IPS-18a (cell line): Measurements from ENCODE around the gene DOK4.

Experiments used
- H3K27ac ChIP-seq: one replicate; pipeline ENCODE4 v1.5.1; 2013; ENCODE audit warnings: low read length
- H3K27me3 ChIP-seq: one replicate; pipeline ENCODE4 v1.6.1; 2013; ENCODE audit warnings: mild to moderate bottlenecking, low read length; ENCODE audit not compliant: control insufficient read depth, insufficient read depth
- H3K36me3 ChIP-seq: one replicate; pipeline ENCODE4 v1.6.1; 2013; ENCODE audit warnings: low read depth, low read length; ENCODE audit not compliant: control insufficient read depth
- H3K4me1 ChIP-seq: one replicate; pipeline ENCODE4 v1.6.1; 2013; ENCODE audit warnings: low read depth, low read length; ENCODE audit not compliant: control insufficient read depth
- H3K4me3 ChIP-seq: one replicate; pipeline ENCODE4 v1.5.1; 2013; ENCODE audit warnings: low read length
- H3K9ac ChIP-seq: one replicate; pipeline ENCODE4 v1.6.1; 2013; ENCODE audit warnings: mild to moderate bottlenecking, low read length, moderate library complexity
- H3K9me3 ChIP-seq: one replicate; pipeline ENCODE4 v1.6.1; 2013; ENCODE audit warnings: low read depth, low read length; ENCODE audit not compliant: control insufficient read depth

Gene DOK4

DNA sequence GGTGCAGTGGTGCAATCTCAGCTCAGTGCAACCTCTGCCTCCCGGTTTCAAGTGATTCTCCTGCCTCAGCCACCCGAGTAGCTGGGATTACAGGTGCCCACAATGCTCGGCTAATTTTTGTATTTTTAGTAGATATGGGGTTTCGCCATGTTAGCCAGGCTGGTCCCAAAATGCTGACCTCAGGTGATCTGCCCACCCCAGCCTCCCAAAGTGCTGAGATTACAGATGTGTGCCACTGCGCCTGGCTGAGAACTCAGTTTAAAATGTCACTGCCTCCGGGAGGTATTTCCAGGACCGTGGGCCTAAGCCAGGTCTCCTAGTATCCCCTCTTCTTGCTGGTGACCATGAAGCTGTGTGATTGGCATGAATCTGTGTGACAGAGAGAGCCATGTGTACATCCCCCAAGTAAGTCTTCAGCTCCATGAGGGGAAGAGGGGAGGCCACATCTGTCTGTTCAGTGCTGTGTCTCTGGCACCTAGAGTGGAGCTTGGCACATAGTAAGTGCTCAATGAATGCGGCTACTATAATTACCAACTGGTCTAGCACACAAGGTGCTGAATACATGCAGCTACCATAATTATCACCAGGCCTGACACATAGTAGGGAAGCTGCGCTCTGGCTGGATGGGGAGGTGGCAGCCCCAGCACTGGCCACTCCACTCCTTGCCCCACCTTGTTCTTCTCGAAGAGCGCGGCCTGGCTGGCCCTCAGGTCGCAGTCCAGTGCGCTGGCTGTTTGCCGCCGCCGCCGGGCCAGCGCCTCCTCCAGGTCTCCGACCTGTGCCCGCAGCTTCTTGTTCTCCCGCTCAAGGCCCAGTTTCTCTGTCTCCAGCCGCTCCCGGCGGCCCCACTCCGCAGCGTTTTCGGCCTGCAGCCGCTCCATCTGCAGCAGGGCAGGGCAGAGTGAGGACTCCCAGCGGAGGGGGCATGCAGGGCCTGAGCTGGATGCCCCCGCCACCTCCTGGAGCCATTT lies 31.4 kb upstream of the DOK4 start:
- Histone ChIP-seq H3K9ac (no peak overlapping the region), H3K4me1 (no peaks in the 10 kb centered on the region), H3K9me3 (no peaks in the 10 kb centered on the region), H3K36me3 (peaks cover 4% of the 10 kb centered on the region), H3K4me3 (no peak overlapping the region), H3K27me3 (no peaks in the 10 kb centered on the region), H3K27ac (no peak overlapping the region)

DNA sequence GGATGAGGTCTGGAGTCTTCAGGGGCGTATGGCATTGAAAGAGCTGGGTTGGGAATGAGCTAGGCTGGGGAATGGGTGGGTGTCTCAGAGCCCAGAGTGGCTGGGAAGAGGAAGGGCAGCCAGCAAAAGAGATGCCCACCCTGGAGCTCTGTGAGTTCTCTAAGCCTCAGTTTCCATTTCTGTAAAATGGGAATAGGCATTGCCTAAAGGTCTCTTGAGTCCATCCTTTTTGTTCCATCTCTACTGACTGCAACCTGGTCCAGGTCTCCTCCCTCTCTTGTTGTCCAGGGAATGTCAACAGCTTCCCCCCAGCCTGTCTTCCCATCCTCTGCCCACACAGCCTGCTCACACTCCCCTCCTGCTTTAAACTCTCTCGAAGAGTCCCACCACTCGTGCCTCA lies 30.5 kb upstream of the DOK4 start:
- no peak overlapping the region for H3K4me3 ChIP-seq
- no peaks in the 10 kb centered on the region for H3K27me3 ChIP-seq
- H3K9ac ChIP-seq, result no peak overlapping the region
- H3K4me1 ChIP-seq, result no peaks in the 10 kb centered on the region
- no peaks in the 10 kb centered on the region for H3K9me3 ChIP-seq
- no peak overlapping the region for H3K27ac ChIP-seq
- H3K36me3 ChIP-seq, result peaks cover 4% of the 10 kb centered on the region

DNA sequence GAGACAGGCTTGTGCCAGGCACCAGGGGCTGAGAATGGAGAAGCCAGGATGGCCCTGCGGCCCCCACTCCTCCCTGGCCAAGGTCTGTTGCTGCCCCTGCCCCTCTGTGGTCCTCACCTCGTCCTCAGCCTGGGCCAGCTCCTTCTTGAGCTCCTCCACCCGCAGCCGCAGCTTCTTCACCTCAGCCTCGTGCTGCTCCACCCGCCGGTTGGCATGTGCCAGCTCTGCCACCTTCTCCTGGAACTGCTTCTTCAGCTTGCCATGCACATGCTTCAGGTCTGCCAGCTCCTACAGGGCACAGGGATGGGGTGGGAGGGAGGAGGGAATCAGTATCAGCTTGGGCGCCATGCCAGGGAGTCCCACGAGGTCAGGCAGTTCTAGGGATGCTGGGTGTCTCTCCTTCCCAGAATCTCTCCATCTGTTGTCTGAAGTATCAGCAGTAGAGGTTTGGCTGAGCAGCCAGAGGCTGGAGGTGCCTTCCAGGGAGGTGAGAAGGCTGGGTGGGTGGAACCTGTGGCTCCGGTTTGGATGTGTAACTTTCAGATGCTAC lies 30.0 kb upstream of the DOK4 start:
- Histone ChIP-seq H3K4me3 (no peak overlapping the region), H3K27ac (no peak overlapping the region), H3K27me3 (no peaks in the 10 kb centered on the region), H3K36me3 (peaks cover 4% of the 10 kb centered on the region), H3K9ac (no peak overlapping the region), H3K4me1 (no peaks in the 10 kb centered on the region), H3K9me3 (no peaks in the 10 kb centered on the region)

DNA sequence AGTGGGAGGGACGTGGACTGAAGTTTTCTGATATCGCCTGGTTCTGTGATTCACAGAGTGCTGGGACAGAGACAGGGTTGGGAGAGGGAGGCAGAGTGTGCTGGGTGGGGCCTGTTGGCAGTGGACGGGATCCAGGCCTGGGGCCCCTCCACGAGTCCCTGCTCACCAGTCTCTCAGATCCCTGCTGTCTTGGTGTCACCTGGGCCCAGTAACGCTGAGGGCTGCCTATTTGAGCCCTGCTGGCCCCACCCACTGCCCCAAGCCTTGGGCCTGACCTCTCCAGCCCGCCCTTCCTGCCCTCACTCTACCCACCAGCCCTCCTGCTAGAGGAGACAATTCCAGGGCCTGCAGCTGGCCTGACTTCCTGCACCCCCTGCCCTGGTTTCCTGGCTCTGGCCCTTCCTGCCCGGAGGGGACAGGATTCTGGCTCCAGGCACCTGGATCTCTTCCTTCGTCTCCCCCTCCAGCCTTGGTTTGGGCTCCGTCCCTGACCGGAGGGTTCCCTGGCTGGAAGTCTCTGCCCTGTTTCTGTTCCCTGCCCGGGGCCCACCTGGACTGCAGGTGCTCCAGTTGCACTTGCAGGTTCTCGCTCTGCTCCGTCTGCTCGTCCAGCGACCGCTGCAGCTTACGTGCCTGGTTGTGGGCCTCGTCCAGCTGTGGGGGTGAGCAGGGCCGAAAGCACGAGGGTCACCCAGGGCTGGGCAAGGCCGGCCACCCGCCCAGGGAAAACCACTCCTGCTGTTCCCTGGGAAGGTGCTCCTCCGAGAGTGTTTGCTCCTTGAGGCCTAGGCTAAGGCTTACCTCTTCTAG lies 28.7 kb upstream of the DOK4 start:
- H3K9ac ChIP-seq, result no peak overlapping the region
- H3K9me3 ChIP-seq, result no peaks in the 10 kb centered on the region
- H3K4me1 ChIP-seq, result no peaks in the 10 kb centered on the region
- H3K4me3 ChIP-seq, result no peak overlapping the region
- H3K36me3 ChIP-seq, result peaks cover 4% of the 10 kb centered on the region
- H3K27me3 ChIP-seq, result no peaks in the 10 kb centered on the region
- H3K27ac ChIP-seq, result no peak overlapping the region

DNA sequence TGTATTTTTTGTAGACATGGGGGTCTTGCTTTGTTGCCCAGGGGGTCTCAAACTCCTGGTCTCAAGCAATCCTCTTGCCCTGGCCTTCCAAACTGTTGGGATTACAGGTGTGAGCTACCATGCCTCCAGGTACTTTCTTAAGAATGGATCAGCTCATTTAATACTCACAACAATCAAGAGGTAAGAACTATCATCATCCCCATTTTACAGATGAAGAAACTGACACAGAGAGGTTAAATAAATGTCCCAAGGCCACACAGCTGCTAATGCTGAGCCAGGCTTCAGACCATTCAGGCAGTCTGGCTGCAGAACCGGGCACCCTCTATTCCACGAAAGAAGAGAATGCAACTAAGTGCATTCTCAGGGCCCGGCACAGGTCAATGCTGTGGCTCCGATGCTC lies 28.1 kb upstream of the DOK4 start:
- peaks cover 4% of the 10 kb centered on the region for H3K36me3 ChIP-seq
- H3K4me3 ChIP-seq, result no peak overlapping the region
- H3K4me1 ChIP-seq, result no peaks in the 10 kb centered on the region
- no peaks in the 10 kb centered on the region for H3K27me3 ChIP-seq
- H3K9me3 ChIP-seq, result no peaks in the 10 kb centered on the region
- H3K9ac ChIP-seq, result no peak overlapping the region
- H3K27ac ChIP-seq, result no peak overlapping the region

DNA sequence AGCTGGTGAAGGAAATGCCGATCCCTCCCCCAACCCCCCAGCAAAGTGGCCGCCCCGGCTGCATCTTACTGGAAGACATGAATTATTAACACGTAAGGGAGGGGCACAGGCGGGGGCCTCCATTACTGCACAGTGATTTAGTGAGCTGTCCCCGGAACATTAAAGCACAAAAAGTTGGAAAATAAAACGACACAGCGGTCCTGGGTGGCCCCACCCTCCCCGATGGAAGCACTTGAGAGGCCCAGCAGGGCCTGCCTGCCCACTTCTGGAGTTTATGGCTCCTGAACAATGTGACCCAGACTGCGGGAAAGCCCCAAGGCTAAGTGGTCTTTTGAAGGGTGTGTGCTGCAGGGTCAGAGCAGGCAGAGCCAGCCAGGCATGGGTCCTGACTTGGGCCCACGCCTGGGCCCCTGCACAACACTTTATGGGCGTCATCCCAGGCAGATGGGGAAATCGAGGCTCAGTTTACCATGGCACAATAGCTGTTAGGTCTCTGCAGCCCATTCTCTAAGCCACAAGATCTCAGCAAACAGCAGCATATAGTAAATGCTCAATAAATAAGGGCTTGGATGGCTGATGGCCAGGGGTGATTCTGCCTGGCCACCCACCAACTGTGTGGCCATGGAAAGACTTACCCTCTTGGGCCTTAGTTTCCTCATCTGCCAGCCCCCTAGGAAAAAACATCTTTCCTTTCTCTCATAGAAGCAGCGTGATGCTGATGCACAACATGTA lies 27.2 kb upstream of the DOK4 start:
- H3K4me1 ChIP-seq, result no peaks in the 10 kb centered on the region
- no peaks in the 10 kb centered on the region for H3K27me3 ChIP-seq
- no peak overlapping the region for H3K27ac ChIP-seq

DNA sequence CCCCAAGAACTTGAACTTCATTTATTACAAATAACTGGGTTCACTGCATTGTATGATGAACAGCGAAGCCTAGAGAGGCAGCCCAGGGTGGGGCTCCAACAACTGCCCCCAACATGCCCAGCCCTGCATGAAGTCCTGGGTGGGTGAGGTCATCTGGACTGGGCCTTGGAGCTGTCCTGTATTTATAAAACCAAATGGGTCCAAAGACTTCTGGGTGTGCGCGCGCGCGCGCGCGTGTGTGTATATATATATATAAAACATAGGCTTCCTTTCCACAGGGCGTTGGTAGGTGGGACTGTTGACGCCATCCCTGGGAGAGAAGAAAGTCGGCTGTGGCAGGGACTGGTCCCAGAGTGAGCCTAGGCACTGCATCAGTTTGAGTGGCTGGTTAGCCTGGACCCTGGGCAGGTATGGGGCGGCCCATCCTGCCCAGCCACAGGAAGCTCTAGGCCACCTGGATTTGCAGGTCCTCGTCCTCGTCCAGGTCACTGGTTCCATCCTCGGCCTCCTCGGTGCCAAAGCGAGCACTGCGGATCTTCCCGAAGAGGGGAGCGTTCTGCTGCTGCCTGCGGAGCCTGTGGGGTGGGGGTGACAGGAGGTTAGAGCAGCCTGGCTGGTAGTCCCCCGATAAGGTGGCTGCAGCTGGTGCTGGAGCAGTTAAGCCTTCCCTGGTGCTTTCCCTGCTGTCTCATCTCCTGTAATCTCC lies 26.2 kb upstream of the DOK4 start:
- H3K4me1 ChIP-seq, result no peaks in the 10 kb centered on the region
- H3K27ac ChIP-seq, result no peak overlapping the region
- H3K9me3 ChIP-seq, result no peaks in the 10 kb centered on the region
- H3K27me3 ChIP-seq, result no peaks in the 10 kb centered on the region
- no peak overlapping the region for H3K4me3 ChIP-seq
- peaks cover under 1% of the 10 kb centered on the region for H3K36me3 ChIP-seq
- no peak overlapping the region for H3K9ac ChIP-seq

More for the DNA sequence above, 27.2 kb upstream of the DOK4 start:
- H3K9me3 ChIP-seq, result no peaks in the 10 kb centered on the region
- peaks cover 4% of the 10 kb centered on the region for H3K36me3 ChIP-seq
- no peak overlapping the region for H3K4me3 ChIP-seq
- H3K9ac ChIP-seq, result no peak overlapping the region

DNA sequence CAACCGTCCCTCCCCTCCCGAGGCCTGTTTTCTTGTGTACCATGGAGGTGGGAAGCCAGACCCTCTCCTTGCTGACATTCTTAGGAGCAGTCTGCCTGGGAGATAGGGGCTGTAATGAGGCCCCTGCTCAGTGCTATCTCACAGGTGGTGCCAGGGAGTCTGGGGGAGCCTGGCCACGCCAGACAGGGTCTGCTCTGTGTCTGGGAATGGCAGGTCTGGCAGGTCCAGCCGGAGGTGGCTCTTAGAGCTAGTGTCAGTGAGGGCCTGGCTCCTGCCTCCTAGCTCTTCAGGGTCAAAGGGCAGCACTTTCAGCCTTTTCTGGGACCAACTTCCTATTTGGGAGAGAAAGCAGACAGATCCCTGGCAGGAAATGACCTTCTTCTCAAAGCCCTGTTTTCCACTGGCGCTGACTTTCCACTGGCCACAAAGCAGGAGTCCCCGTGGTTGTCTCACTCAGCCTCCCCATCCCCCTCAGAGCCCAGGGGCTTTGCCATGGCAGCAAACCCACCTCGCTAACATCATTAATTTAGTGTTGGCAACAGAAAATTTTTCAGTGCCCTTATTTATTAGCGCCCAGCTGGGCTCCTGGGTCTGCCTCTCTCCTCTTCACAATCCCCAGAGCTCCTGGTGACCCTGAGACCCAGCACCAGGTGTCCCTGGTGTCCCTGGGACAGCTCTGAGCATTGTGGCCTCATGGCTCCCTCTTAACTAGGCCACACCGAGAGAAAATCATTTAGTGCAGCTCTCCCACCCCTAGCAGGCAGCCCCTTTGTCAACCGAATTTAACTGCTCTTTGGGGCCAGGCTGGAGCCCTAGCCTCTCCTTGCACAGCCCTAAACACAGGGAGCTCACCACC lies 24.0 kb upstream of the DOK4 start:
- no peaks in the 10 kb centered on the region for H3K4me1 ChIP-seq
- H3K36me3 ChIP-seq, result no peaks in the 10 kb centered on the region
- H3K27ac ChIP-seq, result no peak overlapping the region
- H3K9me3 ChIP-seq, result no peaks in the 10 kb centered on the region
- no peak overlapping the region for H3K4me3 ChIP-seq
- no peaks in the 10 kb centered on the region for H3K27me3 ChIP-seq
- H3K9ac ChIP-seq, result no peak overlapping the region

DNA sequence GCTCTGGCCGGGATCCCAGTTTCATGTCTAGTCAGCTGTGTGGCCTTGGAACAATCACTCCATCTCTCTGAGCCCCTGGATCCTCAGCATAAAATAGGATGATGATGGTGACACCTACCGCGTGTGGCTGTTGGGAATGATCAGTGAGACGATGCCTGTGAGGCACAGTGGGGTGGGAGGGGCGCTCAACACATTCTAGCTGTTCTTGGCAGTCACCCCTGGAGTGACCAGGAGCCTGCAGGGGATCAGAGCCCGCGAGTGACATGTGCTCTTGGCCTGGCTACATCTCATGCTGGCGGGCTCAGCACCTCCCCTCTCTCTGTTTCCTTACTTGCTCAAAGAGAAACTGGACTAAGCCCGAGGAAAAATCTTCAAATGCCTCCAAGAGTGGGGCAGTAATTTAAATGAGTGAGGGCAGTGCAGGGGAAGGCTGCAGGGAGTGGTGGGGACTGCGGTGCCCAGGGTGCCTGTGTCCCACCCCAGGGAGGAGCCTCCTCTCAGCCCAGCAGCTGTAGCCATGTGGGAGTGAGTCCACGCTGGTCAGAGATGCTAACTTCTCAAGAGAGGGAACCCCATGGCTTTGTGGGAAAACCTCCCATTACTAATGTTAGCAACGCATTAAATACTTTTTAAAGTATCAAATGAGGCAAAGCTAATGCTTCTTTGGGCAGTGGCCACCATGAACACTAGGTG lies 23.1 kb upstream of the DOK4 start:
- Histone ChIP-seq H3K27me3 (no peaks in the 10 kb centered on the region), H3K4me1 (no peaks in the 10 kb centered on the region), H3K9ac (no peak overlapping the region), H3K9me3 (no peaks in the 10 kb centered on the region), H3K36me3 (no peaks in the 10 kb centered on the region), H3K4me3 (no peak overlapping the region), H3K27ac (no peak overlapping the region)

DNA sequence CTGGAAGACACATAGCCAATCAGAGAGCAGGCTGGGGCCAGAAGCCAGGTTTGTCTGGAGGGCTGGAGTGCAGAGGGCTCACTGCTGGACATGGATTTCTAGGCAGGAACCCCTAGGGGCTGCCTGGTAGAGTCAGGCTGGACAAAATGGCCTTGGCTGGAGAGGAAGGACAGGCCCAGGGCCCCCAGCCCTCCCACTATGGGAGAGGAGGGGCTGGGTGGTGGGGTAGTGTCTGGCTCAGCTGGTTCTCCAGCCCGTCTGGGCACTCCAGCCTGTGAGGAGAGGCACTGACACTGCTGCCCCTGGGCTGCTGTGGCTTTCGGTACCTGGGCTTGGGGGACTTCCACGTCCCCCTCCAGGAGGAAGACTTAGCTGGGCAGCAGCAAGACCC lies 21.7 kb upstream of the DOK4 start:
- H3K27me3 ChIP-seq, result no peaks in the 10 kb centered on the region
- H3K9me3 ChIP-seq, result no peaks in the 10 kb centered on the region
- H3K36me3 ChIP-seq, result no peaks in the 10 kb centered on the region
- H3K4me1 ChIP-seq, result no peaks in the 10 kb centered on the region
- H3K27ac ChIP-seq, result no peak overlapping the region
- H3K9ac ChIP-seq, result no peak overlapping the region
- H3K4me3 ChIP-seq, result no peak overlapping the region
